HFFc6 (cell line): ENCODE measurements around the gene TNFAIP8L3. TPM values are rescaled to one million over a fixed set of nuclear protein-coding genes. Genes with fewer than 3 reads are reported as not detected.

Experiments used
- DNase-seq: peaks from one replicate; pipeline ENCODE4 v3.0.0-alpha.2; 2018
- H3K27ac Mint-ChIP-seq: 2 replicates; pipeline ENCODE4 v1.8.0; 2020; ENCODE audit warnings: mild to moderate bottlenecking, mixed read lengths
- H3K27me3 Mint-ChIP-seq: 2 replicates; pipeline ENCODE4 v1.8.0; 2021; ENCODE audit warnings: mild to moderate bottlenecking, moderate library complexity, mixed read lengths; ENCODE audit not compliant: insufficient read depth
- H3K36me3 Mint-ChIP-seq: 2 replicates; pipeline ENCODE4 v1.8.0; 2021; ENCODE audit warnings: low read depth, mixed read lengths
- H3K4me1 Mint-ChIP-seq: 2 replicates; pipeline ENCODE4 v1.8.0; 2020; ENCODE audit warnings: low read depth, mixed read lengths
- H3K4me3 Mint-ChIP-seq: 2 replicates; pipeline ENCODE4 v1.8.0; 2020; ENCODE audit warnings: mild to moderate bottlenecking, moderate library complexity, mixed read lengths
- H3K9me3 Mint-ChIP-seq: 2 replicates; pipeline ENCODE4 v1.8.0; 2020; ENCODE audit warnings: mild to moderate bottlenecking, mixed read lengths
- CTCF ChIP-seq: fragments of 200-600 bp; sonication (generic); IDR thresholded peaks from 2 replicates; pipeline ENCODE4 v1.5.0; 2021; ENCODE audit warnings: antibody characterized with exemption, mild to moderate bottlenecking
- total RNA-seq, 6 experiments: library from RNA; stranded (reverse); fragmentation: NEBNext Ultra II Directional; extraction: Animal tissue kit (Norgen Biotek cat#: 25700); gene quantifications; 2 replicates in 1 of 6; 3 replicates in 5 of 6; pipeline ENCODE4 v1.2.3, GENCODE V29; 2021

The TNFAIP8L3 gene
- total RNA-seq, 6 experiments from 2014 or later, result 0.17 to 0.57 (median 0.23) TPM

DNA sequence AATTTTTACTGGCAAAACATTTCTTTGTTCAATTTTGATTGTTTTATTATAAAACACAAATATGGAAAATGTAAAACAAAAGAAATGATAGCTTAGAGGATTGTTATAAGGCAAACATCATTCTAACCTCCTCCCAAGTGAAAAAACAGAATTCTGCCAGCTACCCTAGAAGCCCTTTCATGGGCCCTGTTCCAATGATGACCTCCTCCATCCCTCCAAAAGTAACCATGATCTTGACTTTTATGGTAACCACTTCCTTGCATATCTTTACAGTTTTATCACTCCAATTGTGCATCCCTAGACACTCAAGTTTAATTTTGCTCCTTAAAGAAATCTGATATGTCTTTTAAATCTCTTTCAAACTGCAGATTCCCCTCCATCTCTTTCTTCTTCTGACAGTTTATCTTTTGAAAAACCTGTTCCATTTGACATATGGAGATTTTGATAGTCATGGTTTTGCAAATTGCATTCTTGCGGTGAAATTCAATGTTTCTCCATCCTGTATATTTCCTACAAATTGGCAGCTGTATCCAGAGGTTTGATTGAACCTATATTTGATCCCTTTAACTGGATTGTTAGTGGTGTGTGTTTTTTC, 27.0 kb upstream of the TNFAIP8L3 start:
- Mint-ChIP-seq H3K36me3 (0 out of 2 replicates have a peak, but pooled peaks cover 4% of the 10 kb centered on the region), H3K9me3 (peaks cover 7% of the 10 kb centered on the region; the same call in 1 of the 2 replicates), H3K27ac (peak overlapping the region; percentile 88), H3K4me3 (peak overlapping the region; percentile 16), H3K27me3 (no peaks in the 10 kb centered on the region), H3K4me1 (peaks cover 40% of the 10 kb centered on the region)
- no peak for DNase-seq
- no peak for TF ChIP-seq CTCF

DNA sequence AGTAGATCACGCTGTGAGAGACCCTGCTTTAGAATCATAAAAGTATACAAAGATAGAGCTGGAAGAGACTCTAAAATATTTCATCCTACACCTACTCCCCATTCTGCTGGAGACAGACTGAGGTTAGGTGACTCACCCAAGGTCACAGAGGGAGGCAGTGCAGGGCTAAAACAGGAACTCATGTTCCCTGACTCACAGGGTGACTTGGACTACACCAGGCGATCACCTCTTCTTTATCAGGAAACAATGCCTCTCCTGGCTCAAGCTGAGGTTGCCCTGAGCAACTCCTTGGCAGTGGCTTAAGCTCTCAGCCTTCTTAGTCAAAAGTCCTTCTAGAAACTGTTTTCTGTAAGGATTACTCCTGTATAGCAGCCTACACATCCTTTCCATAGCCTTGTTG, 26.4 kb upstream of the TNFAIP8L3 start:
- Mint-ChIP-seq H3K9me3 (peaks cover 7% of the 10 kb centered on the region; the same call in 1 of the 2 replicates), H3K27me3 (no peaks in the 10 kb centered on the region), H3K4me1 (peaks cover 40% of the 10 kb centered on the region), H3K27ac (peak overlapping the region; percentile 88), H3K36me3 (0 out of 2 replicates have a peak, but pooled peaks cover 4% of the 10 kb centered on the region), H3K4me3 (peak overlapping the region; percentile 37)
- DNase-seq, result peak; percentile 96
- 0 out of 2 replicates have a peak, but pooled peaks have one; percentile 22 for TF ChIP-seq CTCF

DNA sequence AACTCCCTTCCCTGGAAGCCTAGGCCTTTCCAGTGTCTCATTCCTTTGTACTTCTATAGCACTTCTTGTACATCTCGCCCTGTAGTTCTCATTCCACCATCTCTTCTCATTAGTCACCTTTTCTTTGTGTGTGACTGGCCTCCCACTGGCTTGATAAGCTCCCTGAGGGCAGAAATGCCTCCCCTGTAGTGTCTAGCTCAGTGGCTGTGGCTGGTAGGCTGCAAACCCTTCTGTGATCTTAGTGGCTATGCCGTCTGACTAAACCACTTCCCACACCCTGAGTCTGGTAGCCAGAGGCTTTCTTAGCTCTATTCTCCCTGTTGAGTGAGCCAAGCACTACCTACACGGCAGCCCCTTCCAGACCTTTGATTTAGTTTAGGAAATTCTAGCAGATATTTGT, 24.4 kb upstream of the TNFAIP8L3 start:
- no peak for DNase-seq
- Mint-ChIP-seq H3K36me3 (0 out of 2 replicates have a peak, but pooled peaks cover 3% of the 10 kb centered on the region), H3K27me3 (no peaks in the 10 kb centered on the region), H3K4me1 (peaks cover 40% of the 10 kb centered on the region), H3K27ac (no peak overlapping the region), H3K4me3 (no peak overlapping the region), H3K9me3 (peaks cover 7% of the 10 kb centered on the region; the same call in 1 of the 2 replicates)
- no peak for TF ChIP-seq CTCF

DNA sequence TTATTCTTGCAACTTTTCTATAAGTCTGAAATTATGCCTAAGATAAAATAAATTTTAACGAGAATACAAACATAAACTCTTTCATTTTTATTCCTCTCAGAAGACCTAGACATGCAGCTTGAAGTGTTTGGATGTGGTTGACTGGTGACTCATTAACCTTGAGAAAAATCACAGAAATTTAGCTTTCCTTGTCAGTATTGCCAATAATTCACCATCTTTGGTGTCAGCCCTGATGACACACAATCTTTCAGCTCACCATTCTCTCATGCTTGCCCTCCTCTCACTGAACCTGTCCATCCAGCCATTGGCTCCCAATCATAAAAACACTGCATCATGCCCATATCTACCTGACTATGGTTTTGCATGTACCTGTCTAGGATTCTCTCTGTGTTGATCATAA, 22.6 kb upstream of the TNFAIP8L3 start:
- Mint-ChIP-seq H3K4me3 (no peak overlapping the region), H3K36me3 (no peaks in the 10 kb centered on the region), H3K9me3 (peaks cover 3% of the 10 kb centered on the region; the same call in 1 of the 2 replicates), H3K27ac (no peak overlapping the region), H3K4me1 (peaks cover 40% of the 10 kb centered on the region), H3K27me3 (peaks cover 3% of the 10 kb centered on the region)
- no peak for TF ChIP-seq CTCF
- DNase-seq, result no peak

DNA sequence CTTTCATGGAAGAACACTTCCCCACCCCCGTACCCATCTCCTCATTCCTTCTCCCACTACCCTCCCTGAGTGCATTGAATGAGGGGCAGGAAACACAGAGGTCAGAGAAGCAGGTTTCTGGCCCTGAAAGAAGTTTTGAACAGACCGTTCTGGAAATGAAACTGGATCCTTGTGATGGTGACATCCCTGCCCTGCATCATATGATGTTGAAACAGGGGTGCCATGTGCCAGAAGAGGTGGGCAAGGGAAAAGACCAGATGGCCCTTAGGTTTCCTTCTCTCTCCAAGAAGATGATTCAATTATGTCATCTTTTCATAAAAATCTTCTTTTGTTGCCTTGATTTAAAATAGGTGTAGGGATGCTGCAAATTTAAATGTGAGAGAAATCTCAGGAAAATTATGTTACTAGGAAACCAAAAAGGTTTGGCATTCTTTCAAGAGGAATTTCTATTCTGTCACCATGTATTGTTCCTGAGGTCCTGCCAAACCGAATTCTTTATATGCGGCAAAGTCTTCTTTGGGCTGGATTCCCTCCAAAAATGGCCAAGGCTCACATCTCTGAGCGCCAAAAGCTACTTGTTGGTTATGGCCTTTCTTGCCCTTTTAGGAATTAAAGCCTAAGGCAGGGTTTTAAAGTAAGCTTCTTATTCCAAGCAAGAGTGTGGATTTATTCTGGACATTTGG, 19.9 kb upstream of the TNFAIP8L3 start:
- no peak for TF ChIP-seq CTCF
- no peak for DNase-seq
- H3K4me1 Mint-ChIP-seq, result peaks cover 33% of the 10 kb centered on the region

More for the DNA sequence above, 19.9 kb upstream of the TNFAIP8L3 start:
- Mint-ChIP-seq H3K36me3 (no peaks in the 10 kb centered on the region), H3K9me3 (peaks cover 3% of the 10 kb centered on the region; the same call in 1 of the 2 replicates), H3K27me3 (peaks cover 3% of the 10 kb centered on the region), H3K4me3 (no peak overlapping the region), H3K27ac (no peak overlapping the region)
